Breast epithelium (tissue), 4 donors: Measurements from ENCODE around the gene KIF3B. TPM values are rescaled to one million over a fixed set of nuclear protein-coding genes. Genes with fewer than 3 reads are reported as not detected.
"Not testable (repeated sequence)": the region's sequence is repeated elsewhere in the genome, so short reads cannot be mapped to it uniquely, and the experiment has no call there.

Source experiments
- DNase-seq, 2 donors: peaks; one replicate each; pipeline ENCODE4 v3.0.0-alpha.2; 2019; ENCODE audit warnings: low spot score in 2 of 2
- H3K27ac ChIP-seq, 2 donors: fragments of 200-600 bp; sonication (generic) in 1 of 2; one replicate each; pipeline ENCODE4 v1.5.1; 2016 to 2019; ENCODE audit warnings: mild to moderate bottlenecking in 1 of 2
- H3K27me3 ChIP-seq, 2 donors: fragments of 200-600 bp; sonication (generic) in 1 of 2; one replicate each; pipeline versions ENCODE4 v1.5.1 to v1.6.0; 2017 to 2019; ENCODE audit warnings: control low read depth in 1 of 2, mild to moderate bottlenecking in 1 of 2
- H3K36me3 ChIP-seq: fragments of 200-600 bp; one replicate; pipeline ENCODE4 v1.5.1; 2019
- H3K4me1 ChIP-seq, 2 donors: fragments of 200-600 bp; sonication (generic); one replicate each; pipeline ENCODE4 v1.5.1; 2016 to 2019; ENCODE audit warnings: control low read depth in 1 of 2
- H3K4me3 ChIP-seq, 3 donors: fragments of 200-600 bp; sonication (generic); 1 replicate in 2 of 3; 2 replicates in 1 of 3; pipeline ENCODE4 v1.5.1; 2016 to 2019; ENCODE audit warnings: mild to moderate bottlenecking in 3 of 3, moderate library complexity in 2 of 3
- H3K9me3 ChIP-seq, 2 donors: fragments of 200-600 bp; sonication (generic) in 1 of 2; one replicate each; pipeline ENCODE4 v1.5.1; 2016 to 2019; ENCODE audit warnings: control low read depth in 1 of 2
- CTCF ChIP-seq, 3 donors: fragments of 450-650 bp; IDR thresholded peaks; one replicate each; pipeline ENCODE4 v1.5.1; 2016 to 2017; ENCODE audit warnings: antibody characterized with exemption in 3 of 3, mild to moderate bottlenecking in 3 of 3, moderate library complexity in 3 of 3
- POLR2A ChIP-seq: fragments of 450-650 bp; IDR thresholded peaks from one replicate; pipeline ENCODE4 v1.6.1; 2016; ENCODE audit warnings: antibody characterized with exemption, mild to moderate bottlenecking, moderate library complexity
- POLR2AphosphoS5 ChIP-seq, 3 donors: sonication (generic); formaldehyde crosslinking; IDR thresholded peaks; one replicate each; pipeline ENCODE4 v1.6.1; 2017; ENCODE audit warnings: antibody characterized with exemption in 3 of 3
- intact Hi-C: fragments of 100-400 bp; cut with DNase I; formaldehyde crosslinking; loops from one replicate; pipeline ENCODE4 v1.15.1; 2023; ENCODE audit warnings: low total_unique reads
- total RNA-seq, 3 donors: library from RNA; depleted of rRNA; stranded (reverse); fragments of >200 nt; gene quantifications; one replicate each; pipeline ENCODE4 v1.1.0, GENCODE V29; 2016

The KIF3B gene
- total RNA-seq, 3 donors from 2014 or later: 23.7 to 28.6 (median 24.6) TPM

DNA sequence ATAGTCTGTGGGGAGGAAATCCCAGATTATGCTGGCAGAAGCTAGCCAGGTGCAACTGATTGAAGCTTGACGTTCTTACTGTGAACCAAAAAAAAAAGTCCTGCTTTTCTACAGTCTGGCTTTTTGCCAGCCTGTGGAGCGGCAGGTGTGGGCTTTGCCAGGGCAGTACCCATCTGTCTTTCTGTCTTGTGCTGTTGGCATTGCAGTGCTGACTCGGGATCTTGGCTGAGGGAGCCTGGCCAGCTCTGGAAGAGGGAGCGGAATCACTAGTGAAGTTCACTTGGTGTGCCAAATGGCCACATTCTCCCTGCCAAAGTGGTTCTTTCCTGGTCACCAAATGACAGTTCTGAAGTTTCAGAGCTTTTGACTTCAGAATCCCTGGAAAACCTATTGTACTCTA lies 5.0 kb downstream of the KIF3B start:
- Histone ChIP-seq H3K36me3 (no peaks in the 10 kb centered on the region), H3K27ac (no peak overlapping the region), H3K27me3 (no peaks in the 10 kb centered on the region), H3K4me3 (no peak overlapping the region), H3K4me1 (no peaks in the 10 kb centered on the region), H3K9me3 (no peaks in the 10 kb centered on the region)
- no peak for TF ChIP-seq CTCF (IDR thresholded peaks at IDR 0.05)
- no peak for DNase-seq
- intact Hi-C loops: no loop called here

DNA sequence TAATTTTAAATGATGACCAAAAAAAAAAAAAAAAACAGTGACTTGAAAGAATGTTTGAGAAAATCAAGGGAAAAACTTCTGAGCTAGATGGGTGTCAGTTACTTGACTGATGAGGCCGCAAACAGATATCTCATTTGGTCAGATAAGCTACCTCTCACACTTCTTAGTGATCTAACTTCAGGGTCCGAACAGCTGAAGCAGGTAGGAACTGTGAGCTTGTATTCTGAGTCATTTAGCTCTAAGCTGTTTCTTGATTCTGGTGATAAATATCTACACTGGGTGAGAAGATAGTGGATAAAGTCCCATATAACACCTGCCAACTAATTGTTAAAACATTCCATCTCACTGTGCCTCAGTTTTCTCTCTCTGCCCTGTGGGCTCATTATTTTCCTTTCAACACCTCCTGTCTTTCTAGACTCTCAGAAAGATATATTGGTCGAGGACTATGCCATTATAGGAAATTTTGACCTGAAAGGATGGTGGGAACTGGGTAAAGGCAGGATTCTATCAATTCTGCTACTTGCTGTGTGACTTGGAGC lies 7.7 kb downstream of the KIF3B start:
- no peak for TF ChIP-seq POLR2A
- TF ChIP-seq CTCF (IDR thresholded peaks at IDR 0.05): no peak
- TF ChIP-seq POLR2AphosphoS5 (IDR thresholded peaks at IDR 0.05): no peak
- no peak overlapping the region for H3K4me3 ChIP-seq
- H3K4me1 ChIP-seq: no peaks in the 10 kb centered on the region
- H3K27ac ChIP-seq: no peak overlapping the region
- H3K9me3 ChIP-seq: no peaks in the 10 kb centered on the region
- DNase-seq: no peak
- intact Hi-C loops: no loop called here
- no peaks in the 10 kb centered on the region for H3K27me3 ChIP-seq
- H3K36me3 ChIP-seq: no peaks in the 10 kb centered on the region

- TF ChIP-seq POLR2AphosphoS5 (IDR thresholded peaks at IDR 0.05): no peak
- no peak for TF ChIP-seq POLR2A
- TF ChIP-seq CTCF (IDR thresholded peaks at IDR 0.05): no peak
- DNase-seq: no peak
- no peaks in the 10 kb centered on the region for H3K27me3 ChIP-seq
- intact Hi-C loops: no loop called here
- no peak overlapping the region for H3K4me3 ChIP-seq
- H3K4me1 ChIP-seq: no peaks in the 10 kb centered on the region
- no peaks in the 10 kb centered on the region for H3K9me3 ChIP-seq
- no peak overlapping the region for H3K27ac ChIP-seq
- H3K36me3 ChIP-seq: no peaks in the 10 kb centered on the region
Measured at GRCh38 chr20:32285621-32286371, 8.3 kb downstream of the KIF3B start.

DNA sequence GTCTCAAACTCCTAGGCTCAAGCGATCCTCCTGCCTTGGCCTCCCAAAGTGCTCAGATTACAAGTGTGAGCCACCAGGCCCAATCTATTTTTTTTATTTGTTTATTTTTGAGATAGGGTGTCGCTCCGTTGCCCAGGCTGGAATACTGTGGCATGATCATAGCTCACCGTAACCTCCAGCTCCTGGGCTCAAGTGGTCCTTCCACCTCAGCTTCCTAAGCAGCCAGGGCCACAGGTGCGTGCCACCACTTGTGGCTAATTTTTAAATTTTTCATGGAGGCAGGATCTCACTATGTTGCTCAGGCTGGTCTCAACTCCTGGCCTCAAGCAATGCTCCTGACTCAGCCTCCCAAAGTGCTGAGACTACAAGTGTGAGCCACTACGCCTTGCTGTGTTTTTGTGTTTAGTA lies 9.8 kb downstream of the KIF3B start:
- Histone ChIP-seq H3K27ac (no peak overlapping the region), H3K9me3 (no peaks in the 10 kb centered on the region), H3K4me1 (no peaks in the 10 kb centered on the region), H3K27me3 (no peaks in the 10 kb centered on the region), H3K4me3 (no peak overlapping the region), H3K36me3 (no peaks in the 10 kb centered on the region)
- no peak for DNase-seq
- intact Hi-C loops: no loop called here
- no peak for TF ChIP-seq POLR2A
- TF ChIP-seq CTCF (IDR thresholded peaks at IDR 0.05): no peak
- TF ChIP-seq POLR2AphosphoS5 (IDR thresholded peaks at IDR 0.05): no peak

DNA sequence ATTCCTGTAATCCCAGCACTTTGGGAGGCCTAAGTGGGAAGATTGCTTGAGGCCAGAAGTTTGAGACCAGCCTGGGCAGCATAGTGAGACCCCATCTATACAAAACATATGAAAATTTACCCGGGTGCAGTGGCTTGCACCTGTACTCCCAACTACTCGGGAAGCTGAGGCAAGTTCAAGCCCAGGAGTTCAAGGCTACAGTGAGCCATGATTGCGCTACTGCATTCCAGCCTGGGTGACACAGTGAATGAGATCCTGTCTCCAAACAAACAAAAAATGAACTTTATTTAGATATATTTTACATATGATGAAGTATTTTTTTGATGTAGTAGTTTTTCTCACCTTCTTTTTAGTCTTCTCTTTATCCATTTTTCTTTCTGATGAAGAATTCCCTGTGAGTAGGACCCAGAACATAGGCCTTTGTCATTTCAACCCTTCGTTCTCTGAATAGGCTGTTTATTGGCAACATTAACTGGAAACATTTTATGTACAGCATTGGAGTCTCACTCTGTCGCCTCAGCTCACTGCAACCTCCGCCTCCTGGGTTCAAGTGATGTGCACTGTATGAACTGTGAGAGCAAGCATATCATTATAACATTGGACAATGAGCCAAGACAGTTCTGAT lies 10.9 kb downstream of the KIF3B start:
- H3K36me3 ChIP-seq: no peaks in the 10 kb centered on the region
- H3K4me1 ChIP-seq: no peaks in the 10 kb centered on the region
- intact Hi-C loops: no loop called here
- TF ChIP-seq POLR2AphosphoS5 (IDR thresholded peaks at IDR 0.05) (no peak), POLR2A (no peak), CTCF (IDR thresholded peaks at IDR 0.05) (no peak)
- no peaks in the 10 kb centered on the region for H3K27me3 ChIP-seq
- H3K9me3 ChIP-seq: no peaks in the 10 kb centered on the region
- H3K4me3 ChIP-seq: no peak overlapping the region
- H3K27ac ChIP-seq: no peak overlapping the region
- DNase-seq: no peak

DNA sequence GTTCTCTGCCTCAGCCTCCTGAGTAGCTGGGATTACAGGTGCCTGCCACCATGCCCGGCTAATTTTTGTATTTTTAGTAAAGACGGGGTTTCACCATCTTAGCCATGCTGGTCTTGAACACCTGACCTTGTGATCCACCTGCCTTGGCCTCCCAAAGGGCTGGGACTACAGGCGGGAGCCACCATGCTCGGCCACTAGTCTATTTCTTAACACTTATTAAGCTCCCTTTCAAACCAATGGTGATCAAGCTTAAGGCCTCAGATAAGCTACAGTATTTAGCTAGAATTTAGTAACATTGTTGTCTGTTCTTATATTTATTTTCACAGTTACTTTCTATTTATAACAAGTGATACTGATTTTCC lies 11.8 kb downstream of the KIF3B start:
- H3K4me3 ChIP-seq, H3K27ac ChIP-seq, intact Hi-C loops: not testable (repeated sequence)

More for the DNA sequence above, 11.8 kb downstream of the KIF3B start:
- not testable (repeated sequence) for H3K9me3 ChIP-seq, DNase-seq, H3K36me3 ChIP-seq, H3K27me3 ChIP-seq, H3K4me1 ChIP-seq
